ENCODE measurements around the gene HOXA1.

- TF ChIP-seq CTCF (IDR thresholded peaks at IDR 0.05; ENCODE audit: low read length) (no peak), EZH2 (optimal IDR thresholded peaks at IDR 0.05; ENCODE audit: low read depth, low read length) (no peak)
Observed at GRCh38 chr7:27065709-27066108, 30.1 kb downstream of the HOXA1 start.
